ENCODE data around the gene CEPT1. TPM values are rescaled to one million over a fixed set of nuclear protein-coding genes. Genes with fewer than 3 reads are reported as not detected.

Gene CEPT1
- polyA plus RNA-seq, 2 donors: 11.9 to 13.5 TPM

DNA sequence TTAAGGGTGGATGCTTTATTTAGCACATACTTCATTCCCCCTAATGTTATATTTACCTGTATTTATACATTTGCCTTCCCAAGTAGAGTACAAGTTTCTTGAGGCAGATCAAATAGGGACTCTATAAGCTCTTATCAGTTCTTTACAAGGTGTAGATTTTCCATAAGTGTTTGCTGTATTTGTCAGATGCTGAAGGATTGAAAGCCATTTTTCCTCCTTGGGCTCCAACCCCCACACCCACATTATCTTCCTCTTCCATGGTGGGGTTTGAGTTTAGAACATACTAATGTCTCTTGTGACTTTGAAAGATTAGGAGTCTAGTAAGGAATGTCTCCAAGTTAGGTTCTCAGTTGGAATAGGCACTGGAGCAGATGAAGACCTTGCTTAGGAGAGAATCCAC lies 85.1 kb downstream of the CEPT1 start:
- Histone ChIP-seq H3K9me3 (ENCODE audit: control insufficient read depth in 2 of 2, insufficient read depth in 1 of 2, low read depth in 1 of 2, low read length in 1 of 2) (no peaks in the 10 kb centered on the region), H3K4me1 (ENCODE audit: control insufficient read depth in 2 of 2, insufficient read depth in 2 of 2, low read length in 1 of 2) (no peaks in the 10 kb centered on the region), H3K27ac (ENCODE audit: low read depth in 2 of 2, low read length in 1 of 2) (no peak overlapping the region), H3K36me3 (ENCODE audit: control insufficient read depth in 2 of 2, insufficient read depth in 2 of 2, low read length in 1 of 2) (no peaks in the 10 kb centered on the region), H3K4me3 (ENCODE audit: low read depth in 1 of 2, low read length in 2 of 2) (no peak overlapping the region), H3K27me3 (ENCODE audit: control insufficient read depth in 1 of 2, insufficient read depth in 2 of 2, low read length in 2 of 2) (no peaks in the 10 kb centered on the region)

- WGBS, 2 donors: 62 to 64% methylated on average over 6 of the region's 6 CpGs
- H3K36me3 ChIP-seq (ENCODE audit: control insufficient read depth in 2 of 2, insufficient read depth in 2 of 2, low read length in 1 of 2): no peaks in the 10 kb centered on the region
- H3K4me3 ChIP-seq (ENCODE audit: low read depth in 1 of 2, low read length in 2 of 2): no peak overlapping the region
- peaks cover 0 to 2% of the 10 kb centered on the region in 2 donors for H3K9me3 ChIP-seq (ENCODE audit: control insufficient read depth in 2 of 2, insufficient read depth in 1 of 2, low read depth in 1 of 2, low read length in 1 of 2)
- H3K27me3 ChIP-seq (ENCODE audit: control insufficient read depth in 1 of 2, insufficient read depth in 2 of 2, low read length in 2 of 2): no peaks in the 10 kb centered on the region
- H3K27ac ChIP-seq (ENCODE audit: low read depth in 2 of 2, low read length in 1 of 2): no peak overlapping the region
- H3K4me1 ChIP-seq (ENCODE audit: control insufficient read depth in 2 of 2, insufficient read depth in 2 of 2, low read length in 1 of 2): no peaks in the 10 kb centered on the region
Measured at GRCh38 chr1:111225717-111226400, 85.8 kb downstream of the CEPT1 start.

GRCh38 chr1:111227434-111227833 lies 87.4 kb downstream of the CEPT1 start, which contains the start of gene CHI3L2:
TSS of gene CHI3L2 (plus strand) at chr1:111227713. CDS start at chr1:111227730, 17 bp downstream.
- Histone ChIP-seq H3K4me1 (ENCODE audit: control insufficient read depth in 2 of 2, insufficient read depth in 2 of 2, low read length in 1 of 2) (no peaks in the 10 kb centered on the region), H3K4me3 (ENCODE audit: low read depth in 1 of 2, low read length in 2 of 2) (no peak within 1 kb of the TSS), H3K27me3 (ENCODE audit: control insufficient read depth in 1 of 2, insufficient read depth in 2 of 2, low read length in 2 of 2) (no peaks in the 10 kb centered on the region), H3K9me3 (ENCODE audit: control insufficient read depth in 2 of 2, insufficient read depth in 1 of 2, low read depth in 1 of 2, low read length in 1 of 2) (peaks cover 0 to 2% of the 10 kb centered on the region in 2 donors), H3K36me3 (ENCODE audit: control insufficient read depth in 2 of 2, insufficient read depth in 2 of 2, low read length in 1 of 2) (no peaks in the 10 kb centered on the region), H3K27ac (ENCODE audit: low read depth in 2 of 2, low read length in 1 of 2) (no peak within 1 kb of the TSS)
- WGBS, 2 donors: 40 to 45% methylated on average over 3 of the region's 3 CpGs

- no peaks in the 10 kb centered on the region for H3K36me3 ChIP-seq (ENCODE audit: control insufficient read depth in 2 of 2, insufficient read depth in 2 of 2, low read length in 1 of 2)
- no peaks in the 10 kb centered on the region for H3K4me1 ChIP-seq (ENCODE audit: control insufficient read depth in 2 of 2, insufficient read depth in 2 of 2, low read length in 1 of 2)
- WGBS, 2 donors: 75 to 79% methylated on average over 6 of the region's 6 CpGs
- no peak overlapping the region for H3K4me3 ChIP-seq (ENCODE audit: low read depth in 1 of 2, low read length in 2 of 2)
- H3K27ac ChIP-seq (ENCODE audit: low read depth in 2 of 2, low read length in 1 of 2): no peak overlapping the region
- H3K27me3 ChIP-seq (ENCODE audit: control insufficient read depth in 1 of 2, insufficient read depth in 2 of 2, low read length in 2 of 2): no peaks in the 10 kb centered on the region
- H3K9me3 ChIP-seq (ENCODE audit: control insufficient read depth in 2 of 2, insufficient read depth in 1 of 2, low read depth in 1 of 2, low read length in 1 of 2): peaks cover 0 to 2% of the 10 kb centered on the region in 2 donors
Measured at GRCh38 chr1:111227851-111228747, 88.1 kb downstream of the CEPT1 start.

DNA sequence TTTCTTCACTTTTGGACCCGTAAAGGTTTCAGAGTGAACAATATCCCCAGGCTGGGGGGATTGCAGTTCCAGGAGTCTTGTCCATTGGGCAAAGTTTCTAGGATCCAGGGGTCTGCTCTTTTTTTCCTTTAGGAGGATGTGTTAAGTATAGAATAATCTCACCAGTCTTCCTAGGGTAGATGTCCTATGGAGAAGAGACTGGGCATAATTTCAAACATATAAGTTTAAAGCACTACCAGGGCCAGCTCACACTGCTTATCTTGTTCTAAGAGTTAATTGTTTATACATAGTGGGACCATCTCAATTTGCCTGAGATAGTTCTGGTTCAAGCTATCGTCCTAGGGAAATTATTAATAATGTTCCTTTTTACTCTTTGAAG lies 88.7 kb downstream of the CEPT1 start:
- Histone ChIP-seq H3K27ac (ENCODE audit: low read depth in 2 of 2, low read length in 1 of 2) (no peak overlapping the region), H3K27me3 (ENCODE audit: control insufficient read depth in 1 of 2, insufficient read depth in 2 of 2, low read length in 2 of 2) (no peaks in the 10 kb centered on the region), H3K9me3 (ENCODE audit: control insufficient read depth in 2 of 2, insufficient read depth in 1 of 2, low read depth in 1 of 2, low read length in 1 of 2) (peaks cover 0 to 2% of the 10 kb centered on the region in 2 donors), H3K36me3 (ENCODE audit: control insufficient read depth in 2 of 2, insufficient read depth in 2 of 2, low read length in 1 of 2) (no peaks in the 10 kb centered on the region), H3K4me3 (ENCODE audit: low read depth in 1 of 2, low read length in 2 of 2) (no peak overlapping the region), H3K4me1 (ENCODE audit: control insufficient read depth in 2 of 2, insufficient read depth in 2 of 2, low read length in 1 of 2) (no peaks in the 10 kb centered on the region)
- WGBS, 2 donors: 63 to 66% methylated on average over 2 of the region's 2 CpGs

DNA sequence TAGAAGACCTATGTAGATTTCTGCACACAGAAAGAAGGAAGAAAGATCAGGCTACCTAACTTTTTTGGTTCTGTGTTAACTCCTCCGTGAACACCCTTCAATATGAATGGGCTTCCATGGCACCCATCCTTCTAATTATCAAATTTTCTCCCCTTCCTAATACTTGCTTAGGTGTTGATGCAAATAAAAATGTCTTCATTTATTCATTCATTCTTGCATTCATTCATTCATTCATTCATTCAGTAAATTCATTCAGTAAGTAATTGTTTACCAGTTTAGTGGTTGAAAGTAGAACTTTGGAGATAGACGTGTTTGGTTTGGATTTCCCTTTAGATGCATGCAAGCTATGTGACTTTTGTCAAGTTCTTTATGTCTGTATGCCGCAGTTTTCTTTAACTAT lies 92.1 kb downstream of the CEPT1 start:
- no peak overlapping the region for H3K27ac ChIP-seq (ENCODE audit: low read depth in 2 of 2, low read length in 1 of 2)
- peaks cover 0 to 2% of the 10 kb centered on the region in 2 donors for H3K9me3 ChIP-seq (ENCODE audit: control insufficient read depth in 2 of 2, insufficient read depth in 1 of 2, low read depth in 1 of 2, low read length in 1 of 2)
- H3K4me3 ChIP-seq (ENCODE audit: low read depth in 1 of 2, low read length in 2 of 2): no peak overlapping the region
- WGBS, 2 donors: 88 to 90% methylated on average over 3 of the region's 3 CpGs
- H3K4me1 ChIP-seq (ENCODE audit: control insufficient read depth in 2 of 2, insufficient read depth in 2 of 2, low read length in 1 of 2): no peaks in the 10 kb centered on the region
- H3K36me3 ChIP-seq (ENCODE audit: control insufficient read depth in 2 of 2, insufficient read depth in 2 of 2, low read length in 1 of 2): no peaks in the 10 kb centered on the region
- no peaks in the 10 kb centered on the region for H3K27me3 ChIP-seq (ENCODE audit: control insufficient read depth in 1 of 2, insufficient read depth in 2 of 2, low read length in 2 of 2)

- 84 to 90% methylated on average over 4 of the region's 4 CpGs for WGBS, 2 donors
- H3K9me3 ChIP-seq (ENCODE audit: control insufficient read depth in 2 of 2, insufficient read depth in 1 of 2, low read depth in 1 of 2, low read length in 1 of 2): peaks cover 0 to 2% of the 10 kb centered on the region in 2 donors
- H3K4me1 ChIP-seq (ENCODE audit: control insufficient read depth in 2 of 2, insufficient read depth in 2 of 2, low read length in 1 of 2): no peaks in the 10 kb centered on the region
- no peak overlapping the region for H3K4me3 ChIP-seq (ENCODE audit: low read depth in 1 of 2, low read length in 2 of 2)
- no peaks in the 10 kb centered on the region for H3K36me3 ChIP-seq (ENCODE audit: control insufficient read depth in 2 of 2, insufficient read depth in 2 of 2, low read length in 1 of 2)
- H3K27me3 ChIP-seq (ENCODE audit: control insufficient read depth in 1 of 2, insufficient read depth in 2 of 2, low read length in 2 of 2): no peaks in the 10 kb centered on the region
- no peak overlapping the region for H3K27ac ChIP-seq (ENCODE audit: low read depth in 2 of 2, low read length in 1 of 2)
Measured at GRCh38 chr1:111234258-111234657, 94.2 kb downstream of the CEPT1 start.

Other genes starting within 250 kb of the CEPT1 start
- gene LRIF1, start 176.3 kb upstream of the CEPT1 start, polyA plus RNA-seq: 1 to 10 TPM; 3.8 to 5.5 TPM
- gene DRAM2, start 130 bp upstream of the CEPT1 start, polyA plus RNA-seq: 10 to 100 TPM; 16.7 to 21.5 TPM
- 10 to 100 TPM; 39.1 to 54.8 TPM for gene DENND2D, start 60.4 kb downstream of the CEPT1 start, polyA plus RNA-seq
- under 1 TPM; 0.28 to 0.49 TPM for gene CHI3L2, start 87.5 kb downstream of the CEPT1 start, polyA plus RNA-seq
- under 1 TPM in 1 of 2 donors, not detected in 1; 0.06 TPM for gene CHIA, start 150.6 kb downstream of the CEPT1 start, polyA plus RNA-seq